Mononuclear cell (primary cell): ENCODE measurements around the gene NPM1. TPM values are rescaled to one million over a fixed set of nuclear protein-coding genes. Genes with fewer than 3 reads are reported as not detected.
"Not testable (repeated sequence)": the region's sequence is repeated elsewhere in the genome, so short reads cannot be mapped to it uniquely, and the experiment has no call there.

Experiments used
- H3K27me3 ChIP-seq: 2 replicates; pipeline ENCODE4 v1.6.0; 2011; ENCODE audit warnings: low read length, control low read depth; ENCODE audit not compliant: insufficient read depth
- H3K4me1 ChIP-seq: 2 replicates; pipeline ENCODE4 v1.5.1; 2011; ENCODE audit warnings: mild to moderate bottlenecking, low read length, control low read depth; ENCODE audit not compliant: insufficient read depth
- H3K4me3 ChIP-seq: 2 replicates; pipeline ENCODE4 v1.5.1; 2011; ENCODE audit warnings: mild to moderate bottlenecking, low read length, moderate library complexity
- H3K9me3 ChIP-seq: 2 replicates; pipeline ENCODE4 v1.5.1; 2011; ENCODE audit warnings: low read depth, mild to moderate bottlenecking, control low read depth, low read length
- total RNA-seq: library from RNA; depleted of rRNA; stranded (reverse); fragments of >200 nt; gene quantifications from one replicate; pipeline ENCODE4 v1.2.3, GENCODE V29; 2012

The NPM1 gene
- total RNA-seq, 1 donor = 1,212 TPM

- Histone ChIP-seq H3K27me3 (no peaks in the 10 kb centered on the region), H3K4me3 (no peak overlapping the region), H3K4me1 (peaks cover 4% of the 10 kb centered on the region), H3K9me3 (no peaks in the 10 kb centered on the region)
Observed at GRCh38 chr5:171369056-171369455, 18.6 kb upstream of the NPM1 start.

DNA sequence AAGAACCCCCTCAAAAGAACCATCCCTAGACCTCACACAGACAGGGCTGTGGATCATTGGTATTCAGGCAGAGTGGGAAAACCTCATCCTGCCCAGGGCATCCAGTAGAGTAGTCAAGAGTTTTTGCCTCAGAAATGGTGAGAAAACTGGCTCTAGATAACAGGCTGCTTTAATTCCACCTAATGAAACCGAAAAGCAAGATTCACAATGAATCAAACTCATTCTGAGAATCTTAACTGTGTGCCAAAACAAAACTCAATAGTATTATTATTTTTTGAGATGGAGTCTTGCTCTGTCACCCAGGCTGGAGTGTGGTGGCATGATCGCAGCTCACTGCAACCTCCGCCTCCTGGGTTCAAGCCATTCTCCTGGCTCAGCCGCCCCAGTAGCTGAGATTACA is 17.8 kb upstream of the NPM1 start:
- no peaks in the 10 kb centered on the region for H3K27me3 ChIP-seq
- no peaks in the 10 kb centered on the region for H3K9me3 ChIP-seq
- H3K4me3 ChIP-seq = no peak overlapping the region
- peaks cover 4% of the 10 kb centered on the region for H3K4me1 ChIP-seq

DNA sequence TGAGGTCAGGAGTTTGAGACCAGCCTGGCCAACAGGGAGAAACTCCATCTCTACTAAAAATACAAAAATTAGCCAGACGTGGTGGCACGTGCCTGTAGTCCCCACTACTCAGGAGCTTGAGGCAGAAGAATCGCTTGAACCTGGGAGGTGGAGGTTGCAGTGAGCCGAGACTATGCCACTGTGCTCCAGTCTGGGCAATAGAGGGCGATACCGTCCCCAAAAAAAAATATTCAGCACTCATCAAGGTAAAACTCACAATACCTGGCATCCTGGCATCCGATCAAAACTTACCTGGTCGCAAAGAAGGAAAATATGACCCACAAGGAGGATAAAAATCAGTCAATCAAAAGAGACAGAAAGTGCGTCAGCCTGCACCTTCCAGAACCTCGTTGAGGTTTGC is 16.8 kb upstream of the NPM1 start:
- H3K4me1 ChIP-seq, H3K4me3 ChIP-seq, H3K9me3 ChIP-seq: not testable (repeated sequence)

GRCh38 chr5:171371326-171371725 is 16.3 kb upstream of the NPM1 start:
- H3K4me3 ChIP-seq = no peak overlapping the region
- H3K27me3 ChIP-seq = no peaks in the 10 kb centered on the region
- peaks cover 4% of the 10 kb centered on the region for H3K4me1 ChIP-seq
- no peaks in the 10 kb centered on the region for H3K9me3 ChIP-seq

More for the DNA sequence above, 16.8 kb upstream of the NPM1 start:
- H3K27me3 ChIP-seq = not testable (repeated sequence)

DNA sequence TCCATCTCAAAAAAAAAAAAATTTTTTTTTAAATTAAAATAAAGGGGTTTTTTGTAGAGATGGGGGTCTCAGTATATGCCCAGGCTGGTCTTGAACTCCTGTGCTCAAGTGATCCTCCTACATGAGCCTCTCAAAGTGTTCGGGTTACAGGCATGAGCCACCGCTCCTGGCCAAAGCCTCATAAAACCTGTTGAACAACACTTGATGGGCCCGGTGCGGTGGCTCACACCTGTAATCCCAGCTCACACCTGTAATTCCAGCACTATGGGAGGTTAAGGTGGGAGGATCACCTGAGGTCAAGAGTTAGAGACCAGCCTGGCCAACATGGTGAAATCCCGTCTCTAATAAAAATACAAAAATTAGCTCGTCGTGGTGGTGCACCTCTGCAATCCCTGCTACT is 7.7 kb upstream of the NPM1 start:
- H3K4me3 ChIP-seq = no peak overlapping the region
- H3K9me3 ChIP-seq = no peaks in the 10 kb centered on the region
- H3K4me1 ChIP-seq = no peaks in the 10 kb centered on the region
- H3K27me3 ChIP-seq = no peaks in the 10 kb centered on the region

- H3K4me3 ChIP-seq, H3K27me3 ChIP-seq, H3K9me3 ChIP-seq: not testable (repeated sequence)
- H3K4me1 ChIP-seq = peaks cover 20% of the 10 kb centered on the region
Observed at GRCh38 chr5:171384416-171384815, 3.2 kb upstream of the NPM1 start.

DNA sequence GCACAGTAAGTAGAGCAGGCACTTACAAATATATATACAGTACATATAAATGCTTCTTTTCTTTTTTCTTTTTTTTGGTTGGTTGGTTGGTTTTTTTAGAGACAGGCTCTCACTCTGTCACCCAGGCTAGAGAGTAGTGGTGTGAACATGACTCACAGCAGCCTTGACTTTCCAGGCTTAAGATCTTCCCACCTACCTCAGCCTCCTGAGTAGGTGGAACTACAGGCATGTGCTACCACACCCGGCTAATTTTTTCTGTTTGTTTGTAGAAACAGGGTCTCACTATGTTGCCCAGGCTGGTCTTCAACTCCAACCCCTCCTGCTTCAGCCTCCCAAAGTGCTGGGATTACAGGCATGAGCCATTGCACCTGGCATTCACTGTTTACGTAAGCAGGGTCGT is 2.6 kb upstream of the NPM1 start:
- peaks cover 20% of the 10 kb centered on the region for H3K4me1 ChIP-seq
- not testable (repeated sequence) for H3K27me3 ChIP-seq, H3K9me3 ChIP-seq, H3K4me3 ChIP-seq

GRCh38 chr5:171386006-171386671 is 1.5 kb upstream of the NPM1 start:
- Histone ChIP-seq H3K27me3 (no peaks in the 10 kb centered on the region), H3K9me3 (no peaks in the 10 kb centered on the region), H3K4me1 (peaks cover 29% of the 10 kb centered on the region), H3K4me3 (no peak overlapping the region)

GRCh38 chr5:171386861-171387344 is 746 bp upstream of the NPM1 start:
- no peaks in the 10 kb centered on the region for H3K9me3 ChIP-seq
- H3K4me3 ChIP-seq = peak overlapping the region; percentile 51
- no peaks in the 10 kb centered on the region for H3K27me3 ChIP-seq
- H3K4me1 ChIP-seq = peaks cover 33% of the 10 kb centered on the region

- no peaks in the 10 kb centered on the region for H3K9me3 ChIP-seq
- peaks cover 37% of the 10 kb centered on the region for H3K4me1 ChIP-seq
- H3K27me3 ChIP-seq = no peaks in the 10 kb centered on the region
- H3K4me3 ChIP-seq = peak overlapping the region; percentile 51
Observed at GRCh38 chr5:171387970-171388815, 544 bp downstream of the NPM1 start.

- Histone ChIP-seq H3K4me1 (peaks cover 37% of the 10 kb centered on the region), H3K4me3 (peak overlapping the region; percentile 51), H3K27me3 (no peaks in the 10 kb centered on the region), H3K9me3 (no peaks in the 10 kb centered on the region)
Observed at GRCh38 chr5:171388816-171389168, 1.1 kb downstream of the NPM1 start.

- H3K9me3 ChIP-seq = no peaks in the 10 kb centered on the region
- peaks cover 37% of the 10 kb centered on the region for H3K4me1 ChIP-seq
- no peaks in the 10 kb centered on the region for H3K27me3 ChIP-seq
- H3K4me3 ChIP-seq = no peak overlapping the region
Observed at GRCh38 chr5:171390883-171391677, 3.4 kb downstream of the NPM1 start.

DNA sequence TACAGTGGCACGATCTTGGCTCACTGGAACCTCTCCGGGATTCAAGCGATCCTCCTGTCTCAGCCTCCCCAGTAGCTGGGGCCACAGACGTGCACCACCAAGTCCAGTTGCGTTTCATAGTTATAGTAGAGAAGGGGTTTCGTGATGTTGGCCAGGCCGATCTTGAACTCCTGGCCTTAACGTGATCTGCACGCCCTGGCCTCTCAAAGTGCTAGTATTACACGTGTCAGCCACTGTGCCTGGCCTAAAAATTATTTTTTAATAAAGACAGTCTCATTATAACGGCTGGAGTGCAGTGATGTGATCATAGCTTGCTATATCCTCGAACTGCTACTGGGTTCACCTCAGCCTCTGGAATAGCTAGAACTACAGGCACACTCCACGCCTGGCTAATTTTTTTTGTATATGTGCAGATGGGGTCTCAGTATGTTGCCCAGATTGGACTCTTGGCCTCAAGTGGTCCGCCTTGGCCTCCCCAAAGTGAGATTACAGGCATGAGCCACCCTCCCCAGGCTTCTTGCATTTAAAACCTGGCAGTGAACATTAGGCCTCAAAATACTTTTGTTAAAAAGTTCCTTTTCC is 4.4 kb downstream of the NPM1 start:
- Histone ChIP-seq H3K9me3 (no peaks in the 10 kb centered on the region), H3K4me3 (no peak overlapping the region), H3K4me1 (peaks cover 30% of the 10 kb centered on the region), H3K27me3 (no peaks in the 10 kb centered on the region)

- H3K9me3 ChIP-seq = no peaks in the 10 kb centered on the region
- peaks cover 30% of the 10 kb centered on the region for H3K4me1 ChIP-seq
- no peaks in the 10 kb centered on the region for H3K27me3 ChIP-seq
- H3K4me3 ChIP-seq = no peak overlapping the region
Observed at GRCh38 chr5:171392585-171393159, 5.0 kb downstream of the NPM1 start.
